Activated B cell treated with CpG ODN at 0.5 μM for 24 hours (primary cell): ENCODE measurements around the gene L2HGDH. TPM values are rescaled to one million over a fixed set of nuclear protein-coding genes. Genes with fewer than 3 reads are reported as not detected.

Experiments
- ATAC-seq: fragments of 200-7000 bp; cut with Tn5 transposase; one replicate; pipeline ENCODE4 v1.10.0; 2021; ENCODE audit warnings: low read depth, mild to moderate bottlenecking, moderate library complexity
- CTCF ChIA-PET: fragments of 350-600 bp; sonication (Branson Sonifier 250); formaldehyde crosslinking; loops from one replicate; lab custom pipeline; 2021; ENCODE audit warnings: antibody characterized with exemption; lab: Charles Lee
- POLR2A ChIA-PET: fragments of 350-600 bp; sonication (Branson Sonifier 250); formaldehyde crosslinking; loops from one replicate; lab custom pipeline; 2021; ENCODE audit warnings: antibody characterized with exemption; lab: Charles Lee
- DNase-seq: peaks from one replicate; pipeline ENCODE4 v3.0.0; 2022
- H3K27ac Mint-ChIP-seq: one replicate; pipeline ENCODE4 v1.8.0; 2020; ENCODE audit warnings: mixed read lengths
- H3K27me3 Mint-ChIP-seq: one replicate; pipeline ENCODE4 v1.8.0; 2021; ENCODE audit warnings: mixed read lengths
- H3K36me3 Mint-ChIP-seq: one replicate; pipeline ENCODE4 v1.8.0; 2021; ENCODE audit warnings: low read depth, mixed read lengths
- H3K4me1 Mint-ChIP-seq: one replicate; pipeline ENCODE4 v1.8.0; 2021; ENCODE audit warnings: mixed read lengths
- H3K4me3 Mint-ChIP-seq: one replicate; pipeline ENCODE4 v1.8.0; 2020; ENCODE audit warnings: mild to moderate bottlenecking, mixed read lengths
- H3K9me3 Mint-ChIP-seq: one replicate; pipeline ENCODE4 v1.8.0; 2020; ENCODE audit warnings: mixed read lengths
- CTCF ChIP-seq: fragments of 200-600 bp; IDR thresholded peaks from one replicate; pipeline ENCODE4 v1.8.0; 2022; ENCODE audit warnings: antibody characterized with exemption, mild to moderate bottlenecking
- intact Hi-C: fragments of 100-400 bp; cut with micrococcal nuclease; formaldehyde crosslinking; loops from one replicate; pipeline ENCODE4 v1.15.1; 2024
- total RNA-seq: library from RNA; stranded (reverse); gene quantifications from 2 replicates; pipeline ENCODE4 v1.2.3, GENCODE V29; 2022

The L2HGDH gene
- total RNA-seq, 1 donor from 2014 or later, result 5.2 TPM

DNA sequence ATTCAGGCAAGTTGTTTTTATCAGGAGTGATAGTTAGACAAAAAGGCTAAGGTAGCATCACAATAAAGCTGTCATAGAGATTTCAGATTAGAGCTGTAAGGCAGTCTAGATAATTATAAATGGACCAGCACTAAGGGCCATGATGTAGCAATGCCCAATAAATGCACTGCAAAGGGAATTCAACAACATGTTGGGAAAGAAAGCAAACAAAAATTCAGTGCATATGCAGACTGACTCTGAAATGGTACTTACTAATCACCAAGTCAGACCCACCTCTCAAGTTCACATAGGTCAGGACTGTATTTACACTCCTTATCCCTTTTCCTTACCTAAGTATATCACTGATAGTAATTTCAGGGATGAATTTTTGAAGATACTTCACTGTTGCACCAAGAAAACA is 47.0 kb downstream of the L2HGDH start:
- ChIA-PET POLR2A (interaction anchor here (0.9 kb wide), 1 partner anchor 11 kb away, joined by 3 read pairs; no protein-coding TSS in a partner anchor), CTCF (no interaction called here)
- H3K36me3 Mint-ChIP-seq, result peaks cover 2% of the 10 kb centered on the region
- DNase-seq (no peak), ATAC-seq (no peak)
- no peak for TF ChIP-seq CTCF
- no peak overlapping the region for H3K27ac Mint-ChIP-seq
- H3K9me3 Mint-ChIP-seq, result no peaks in the 10 kb centered on the region
- H3K27me3 Mint-ChIP-seq, result no peaks in the 10 kb centered on the region
- intact Hi-C loops, result no loop called here
- H3K4me3 Mint-ChIP-seq, result no peak overlapping the region
- no peaks in the 10 kb centered on the region for H3K4me1 Mint-ChIP-seq

DNA sequence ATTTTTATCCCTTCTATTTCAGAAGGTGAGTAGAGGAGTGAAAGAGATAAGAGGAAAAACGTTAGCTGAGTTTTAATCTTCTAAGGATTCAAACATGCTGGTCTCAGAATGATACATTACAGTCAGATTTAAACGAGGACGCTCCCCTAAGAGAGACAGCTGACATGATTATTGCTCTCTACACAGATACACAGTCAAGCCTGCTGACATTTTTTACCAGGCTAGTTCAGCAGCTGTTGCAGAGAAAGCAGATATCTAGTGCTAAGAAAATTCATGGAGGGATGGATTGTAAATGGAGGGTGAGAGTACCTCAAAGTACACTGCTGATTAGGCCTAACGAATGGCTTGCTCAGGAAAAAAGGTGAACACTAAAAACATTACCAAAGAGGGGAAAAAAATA is 48.7 kb downstream of the L2HGDH start:
- no peak for ATAC-seq
- POLR2A ChIA-PET, result no interaction called here
- Mint-ChIP-seq H3K4me1 (no peaks in the 10 kb centered on the region), H3K27me3 (no peaks in the 10 kb centered on the region), H3K36me3 (peaks cover 2% of the 10 kb centered on the region), H3K27ac (no peak overlapping the region), H3K4me3 (no peak overlapping the region), H3K9me3 (no peaks in the 10 kb centered on the region)
- CTCF ChIA-PET, result interaction anchor here (0.6 kb wide), 1 partner anchor 378 kb away, joined by 3 read pairs; no protein-coding TSS in a partner anchor
- intact Hi-C loops, result no loop called here
- no peak for DNase-seq
- no peak for TF ChIP-seq CTCF

DNA sequence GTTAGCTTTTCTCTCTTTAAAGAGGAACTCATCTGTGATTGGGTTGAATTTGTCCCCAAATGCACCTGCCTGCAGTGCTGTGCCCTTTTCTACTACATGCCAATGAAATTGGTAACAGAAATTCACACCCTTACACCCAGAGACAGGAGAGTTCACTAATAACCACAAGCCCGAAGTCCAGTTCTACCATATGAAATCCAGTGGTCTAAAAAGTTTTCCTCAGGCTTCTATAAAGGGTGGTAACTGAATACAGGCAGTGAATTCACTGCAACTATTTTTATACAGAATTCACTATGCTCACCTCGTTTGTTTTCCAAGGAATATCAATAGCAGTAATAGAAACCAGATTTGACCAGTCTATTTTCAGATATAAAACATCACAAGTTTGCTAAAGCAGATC is 49.2 kb downstream of the L2HGDH start:
- ATAC-seq (no peak), DNase-seq (no peak)
- no peaks in the 10 kb centered on the region for H3K4me1 Mint-ChIP-seq
- POLR2A ChIA-PET, result no interaction called here
- H3K27me3 Mint-ChIP-seq, result no peaks in the 10 kb centered on the region
- no peak for TF ChIP-seq CTCF
- CTCF ChIA-PET, result interaction anchor here (0.6 kb wide), 1 partner anchor 379 kb away, joined by 3 read pairs; no protein-coding TSS in a partner anchor
- peaks cover 2% of the 10 kb centered on the region for H3K36me3 Mint-ChIP-seq
- H3K4me3 Mint-ChIP-seq, result no peak overlapping the region
- no peaks in the 10 kb centered on the region for H3K9me3 Mint-ChIP-seq
- no peak overlapping the region for H3K27ac Mint-ChIP-seq
- intact Hi-C loops, result no loop called here

- ChIA-PET POLR2A (no interaction called here), CTCF (interaction anchor here (1.2 kb wide), 1 partner anchor 60 kb away, joined by 3 read pairs; no protein-coding TSS in a partner anchor)
- Mint-ChIP-seq H3K27ac (no peak overlapping the region), H3K4me1 (no peaks in the 10 kb centered on the region), H3K4me3 (no peak overlapping the region), H3K9me3 (no peaks in the 10 kb centered on the region), H3K36me3 (peaks cover 2% of the 10 kb centered on the region), H3K27me3 (no peaks in the 10 kb centered on the region)
- ATAC-seq (peak; percentile 76), DNase-seq (no peak)
- intact Hi-C loops, result loop anchor here (1.0 kb wide), 3 partner anchors 29 to 626 kb away; partner anchors contain the start of gene SOS2
- no peak for TF ChIP-seq CTCF
Measured at GRCh38 chr14:50260511-50260910, 51.5 kb downstream of the L2HGDH start.

DNA sequence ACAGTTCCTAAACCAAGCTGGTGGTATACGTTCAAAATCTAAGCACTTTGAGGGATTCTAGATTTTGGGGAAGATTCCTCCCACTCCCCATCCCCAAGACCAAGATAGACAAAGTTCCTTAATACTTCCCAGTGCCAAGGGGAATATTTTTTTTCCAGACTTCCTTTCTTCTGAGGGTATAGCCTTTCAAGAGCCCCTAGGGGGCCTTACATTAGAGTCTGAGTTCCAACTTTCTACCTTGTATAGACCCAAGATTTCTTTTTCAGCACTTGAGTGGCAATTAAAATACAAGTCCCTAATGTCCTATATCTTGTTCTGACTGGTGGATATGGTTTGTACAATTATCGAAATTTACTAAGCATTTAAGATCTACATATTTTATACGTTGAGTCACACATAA is 52.0 kb downstream of the L2HGDH start:
- Mint-ChIP-seq H3K27ac (no peak overlapping the region), H3K9me3 (no peaks in the 10 kb centered on the region), H3K4me3 (no peak overlapping the region), H3K4me1 (no peaks in the 10 kb centered on the region), H3K36me3 (peaks cover under 1% of the 10 kb centered on the region), H3K27me3 (no peaks in the 10 kb centered on the region)
- ChIA-PET POLR2A (no interaction called here), CTCF (interaction anchor here (1.2 kb wide), 1 partner anchor 59 kb away, joined by 3 read pairs; no protein-coding TSS in a partner anchor)
- TF ChIP-seq CTCF, result no peak
- DNase-seq (no peak), ATAC-seq (no peak)
- intact Hi-C loops, result loop anchor here (1.0 kb wide), 3 partner anchors 29 to 626 kb away; partner anchors contain the start of gene SOS2
